Measurements from ENCODE around the gene PRKAR1B.

The PRKAR1B gene

DNA sequence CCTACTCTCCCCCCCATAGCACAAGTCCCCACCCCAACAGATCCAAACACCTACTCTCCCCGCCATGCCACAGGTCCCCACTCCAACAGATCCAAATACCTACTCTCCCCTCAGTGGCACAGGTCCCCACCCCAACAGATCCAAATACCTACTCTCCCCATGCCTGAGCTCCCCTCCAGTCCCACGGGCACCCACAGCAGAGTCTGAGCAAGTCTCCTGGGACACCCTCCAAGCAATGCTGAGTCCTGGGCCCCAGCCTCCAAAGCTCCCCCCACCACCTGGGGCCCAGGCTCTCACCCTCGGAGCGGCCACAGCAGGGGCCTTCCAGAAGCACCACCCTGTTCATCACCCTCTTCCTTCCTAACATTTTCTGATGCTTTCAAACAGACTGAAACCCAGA is 64.5 kb downstream of the PRKAR1B start:
- H2AFZ ChIP-seq (ENCODE audit: low read length): no peak overlapping the region
- TF ChIP-seq EZH2phosphoT487 (IDR thresholded peaks at IDR 0.05; ENCODE audit: borderline replicate concordance) (no peak), CTCF (conservative IDR thresholded peaks at IDR 0.05; ENCODE audit: low read length) (no peak)
- no peak overlapping the region for H3K4me3 ChIP-seq (ENCODE audit: low read length, poor library complexity, severe bottlenecking)
- no peak overlapping the region for H3K4me2 ChIP-seq (ENCODE audit: low read depth, low read length, poor library complexity, severe bottlenecking)
- no peaks in the 10 kb centered on the region for H3K4me1 ChIP-seq (ENCODE audit: insufficient read depth, low read length, poor library complexity, severe bottlenecking)
- H3F3A ChIP-seq (ENCODE audit: low read depth): no peaks in the 10 kb centered on the region
- H3K79me2 ChIP-seq (ENCODE audit: insufficient read depth, low read length): no peaks in the 10 kb centered on the region
- no peak overlapping the region for H3K9ac ChIP-seq (ENCODE audit: low read depth, low read length, poor library complexity, severe bottlenecking)
- no peaks in the 10 kb centered on the region for H4K20me1 ChIP-seq (ENCODE audit: insufficient read depth, low read length, poor library complexity, severe bottlenecking)
- no peaks in the 10 kb centered on the region for H3K27me3 ChIP-seq (ENCODE audit: insufficient read depth, low read length, poor library complexity, severe bottlenecking)
- H3K9me3 ChIP-seq (ENCODE audit: insufficient read depth, low read depth, low read length): no peaks in the 10 kb centered on the region; the same call in 1 of the 2 replicates
- H3K9me2 ChIP-seq (replicated peaks; ENCODE audit: low read depth, low read length): no peaks in the 10 kb centered on the region
- H3K36me3 ChIP-seq (ENCODE audit: insufficient read depth, low read length): no peaks in the 10 kb centered on the region

GRCh38 chr7:659996-660395 is 67.1 kb downstream of the PRKAR1B start:
- no peak overlapping the region for H3K4me2 ChIP-seq (ENCODE audit: low read depth, low read length, poor library complexity, severe bottlenecking)

DNA sequence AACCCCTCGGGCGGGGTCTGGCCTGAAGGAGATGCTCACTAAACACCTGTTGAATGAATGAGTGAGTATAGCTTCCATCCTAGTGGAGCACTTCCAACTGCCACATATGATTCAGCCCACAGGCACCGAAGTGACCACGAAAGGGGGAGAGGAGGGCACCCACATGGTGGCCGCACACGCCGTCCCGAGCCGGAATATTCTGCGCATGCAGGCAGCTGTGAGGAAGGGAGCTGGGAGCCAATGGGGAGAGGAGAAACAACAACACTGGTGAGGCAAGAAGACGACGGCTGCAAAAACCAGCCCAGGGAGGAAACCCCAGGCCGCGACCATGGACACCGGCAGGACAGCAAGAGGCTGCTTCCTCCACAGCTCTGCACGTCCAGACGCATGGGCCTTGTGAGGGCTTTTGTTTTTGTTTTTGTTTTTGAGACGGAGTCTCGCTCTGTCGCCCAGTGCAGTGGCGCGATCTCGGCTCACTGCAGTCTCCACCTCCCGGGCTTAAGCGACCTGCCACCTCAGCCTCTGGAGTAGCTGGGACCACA is 67.7 kb downstream of the PRKAR1B start:
- H3K4me2 ChIP-seq (ENCODE audit: low read depth, low read length, poor library complexity, severe bottlenecking): no peak overlapping the region
- TF ChIP-seq CTCF (conservative IDR thresholded peaks at IDR 0.05; ENCODE audit: low read length) (no peak), EZH2phosphoT487 (IDR thresholded peaks at IDR 0.05; ENCODE audit: borderline replicate concordance) (no peak)

More at GRCh38 chr7:659996-660395, 67.1 kb downstream of the PRKAR1B start:
- H3K9me3 ChIP-seq (ENCODE audit: insufficient read depth, low read depth, low read length): peaks cover 5% of the 10 kb centered on the region; the same call in 1 of the 2 replicates
- no peaks in the 10 kb centered on the region for H3K4me1 ChIP-seq (ENCODE audit: insufficient read depth, low read length, poor library complexity, severe bottlenecking)
- H3K36me3 ChIP-seq (ENCODE audit: insufficient read depth, low read length): no peaks in the 10 kb centered on the region
- no peaks in the 10 kb centered on the region for H3K27me3 ChIP-seq (ENCODE audit: insufficient read depth, low read length, poor library complexity, severe bottlenecking)
- H3K9ac ChIP-seq (ENCODE audit: low read depth, low read length, poor library complexity, severe bottlenecking): no peak overlapping the region
- no peaks in the 10 kb centered on the region for H3F3A ChIP-seq (ENCODE audit: low read depth)
- H3K9me2 ChIP-seq (replicated peaks; ENCODE audit: low read depth, low read length): no peaks in the 10 kb centered on the region
- H3K4me3 ChIP-seq (ENCODE audit: low read length, poor library complexity, severe bottlenecking): no peak overlapping the region
- TF ChIP-seq CTCF (conservative IDR thresholded peaks at IDR 0.05; ENCODE audit: low read length) (no peak), EZH2phosphoT487 (IDR thresholded peaks at IDR 0.05; ENCODE audit: borderline replicate concordance) (no peak)
- H3K79me2 ChIP-seq (ENCODE audit: insufficient read depth, low read length): no peaks in the 10 kb centered on the region
- H2AFZ ChIP-seq (ENCODE audit: low read length): no peak overlapping the region
- no peaks in the 10 kb centered on the region for H4K20me1 ChIP-seq (ENCODE audit: insufficient read depth, low read length, poor library complexity, severe bottlenecking)

More for the DNA sequence above, 67.7 kb downstream of the PRKAR1B start:
- no peaks in the 10 kb centered on the region for H3K36me3 ChIP-seq (ENCODE audit: insufficient read depth, low read length)
- H3F3A ChIP-seq (ENCODE audit: low read depth): no peaks in the 10 kb centered on the region
- no peaks in the 10 kb centered on the region for H3K4me1 ChIP-seq (ENCODE audit: insufficient read depth, low read length, poor library complexity, severe bottlenecking)
- peaks cover 6% of the 10 kb centered on the region; the same call in 1 of the 2 replicates for H3K9me3 ChIP-seq (ENCODE audit: insufficient read depth, low read depth, low read length)
- H4K20me1 ChIP-seq (ENCODE audit: insufficient read depth, low read length, poor library complexity, severe bottlenecking): no peaks in the 10 kb centered on the region
- H3K9ac ChIP-seq (ENCODE audit: low read depth, low read length, poor library complexity, severe bottlenecking): no peak overlapping the region
- H3K79me2 ChIP-seq (ENCODE audit: insufficient read depth, low read length): no peaks in the 10 kb centered on the region
- H3K4me3 ChIP-seq (ENCODE audit: low read length, poor library complexity, severe bottlenecking): no peak overlapping the region
- no peaks in the 10 kb centered on the region for H3K27me3 ChIP-seq (ENCODE audit: insufficient read depth, low read length, poor library complexity, severe bottlenecking)
- H3K9me2 ChIP-seq (replicated peaks; ENCODE audit: low read depth, low read length): no peaks in the 10 kb centered on the region
- H2AFZ ChIP-seq (ENCODE audit: low read length): no peak overlapping the region

All from Loucy (cell line).